Liver (tissue), 9 donors: ENCODE results near the gene MAP4K1. TPM values are rescaled to one million over a fixed set of nuclear protein-coding genes. Genes with fewer than 3 reads are reported as not detected.

ENCODE experiments used
- DNase-seq: peaks from one replicate; pipeline ENCODE4 v3.0.0-alpha.2; 2017; ENCODE audit warnings: low spot score
- H3K27ac ChIP-seq, 2 donors: one replicate each; pipeline ENCODE4 v1.7.0; 2013; ENCODE audit warnings: inconsistent platforms in 2 of 2, low read length in 2 of 2, control low read depth in 1 of 2, low read depth in 1 of 2, mild to moderate bottlenecking in 1 of 2
- H3K27me3 ChIP-seq, 4 donors: one replicate each; pipeline versions ENCODE4 v1.6.1 to v1.7.0; 2013; ENCODE audit warnings: low read length in 3 of 4, inconsistent platforms in 1 of 4, mild to moderate bottlenecking in 1 of 4, moderate library complexity in 1 of 4; ENCODE audit not compliant: control insufficient read depth in 4 of 4, insufficient read depth in 4 of 4
- H3K36me3 ChIP-seq, 4 donors: one replicate each; pipeline versions ENCODE4 v1.6.1 to v1.7.0; 2013; ENCODE audit warnings: low read length in 3 of 4, mild to moderate bottlenecking in 3 of 4, low read depth in 1 of 4, moderate library complexity in 1 of 4; ENCODE audit not compliant: control insufficient read depth in 4 of 4, insufficient read depth in 3 of 4
- H3K4me1 ChIP-seq, 4 donors: one replicate each; pipeline versions ENCODE4 v1.6.1 to v1.7.0; 2013; ENCODE audit warnings: low read length in 3 of 4, mild to moderate bottlenecking in 3 of 4, moderate library complexity in 1 of 4; ENCODE audit not compliant: control insufficient read depth in 4 of 4, insufficient read depth in 4 of 4
- H3K4me3 ChIP-seq, 3 donors: one replicate each; pipeline versions ENCODE4 v1.6.1 to v1.7.0; 2013; ENCODE audit warnings: low read length in 3 of 3, control low read depth in 1 of 3, low read depth in 1 of 3, mild to moderate bottlenecking in 1 of 3
- H3K9ac ChIP-seq, 2 donors: one replicate each; pipeline ENCODE4 v1.7.0; 2013; ENCODE audit warnings: low read length in 2 of 2, mild to moderate bottlenecking in 2 of 2, moderate library complexity in 2 of 2, control low read depth in 1 of 2, low read depth in 1 of 2
- H3K9me3 ChIP-seq, 4 donors: one replicate each; pipeline versions ENCODE4 v1.6.1 to v1.7.0; 2013; ENCODE audit warnings: low read length in 3 of 4; ENCODE audit not compliant: control insufficient read depth in 4 of 4
- EGR1 ChIP-seq, 2 donors: IDR thresholded peaks; 2 replicates each; pipeline ENCODE4 v1.6.1; 2016 to 2018; ENCODE audit warnings: antibody characterized with exemption in 2 of 2, low read depth in 2 of 2
- FOXA1 ChIP-seq: IDR thresholded peaks from 2 replicates; pipeline ENCODE4 v1.6.1; 2016; ENCODE audit warnings: antibody characterized with exemption
- FOXA2 ChIP-seq: IDR thresholded peaks from 2 replicates; pipeline ENCODE4 v1.6.1; 2016; ENCODE audit warnings: antibody characterized with exemption
- GABPA ChIP-seq, 2 donors: IDR thresholded peaks in 1 of 2; conservative IDR thresholded peaks in 1 of 2; 2 replicates each; pipeline ENCODE4 v1.6.1; 2016; ENCODE audit warnings: antibody characterized with exemption in 2 of 2, mild to moderate bottlenecking in 1 of 2, moderate library complexity in 1 of 2
- HNF4A ChIP-seq, 2 donors: conservative IDR thresholded peaks; 2 replicates each; pipeline ENCODE4 v1.6.1; 2016; ENCODE audit warnings: antibody characterized with exemption in 2 of 2, mild to moderate bottlenecking in 2 of 2
- HNF4G ChIP-seq: IDR thresholded peaks from 2 replicates; pipeline ENCODE4 v1.6.1; 2016; ENCODE audit warnings: antibody characterized with exemption
- JUND ChIP-seq, 2 donors: IDR thresholded peaks; 2 replicates each; pipeline ENCODE4 v1.6.1; 2016; ENCODE audit warnings: antibody characterized with exemption in 2 of 2
- NR2F2 ChIP-seq: IDR thresholded peaks from 2 replicates; pipeline ENCODE4 v1.6.1; 2016; ENCODE audit warnings: antibody characterized with exemption
- RAD21 ChIP-seq, 2 donors: IDR thresholded peaks; 2 replicates each; pipeline ENCODE4 v1.6.1; 2016; ENCODE audit warnings: antibody characterized with exemption in 2 of 2, mild to moderate bottlenecking in 2 of 2
- RXRA ChIP-seq, 2 donors: IDR thresholded peaks; 2 replicates each; pipeline ENCODE4 v1.6.1; 2017 to 2018; ENCODE audit warnings: antibody characterized with exemption in 2 of 2, mild to moderate bottlenecking in 1 of 2
- SP1 ChIP-seq: IDR thresholded peaks from 2 replicates; pipeline ENCODE4 v1.6.1; 2018; ENCODE audit warnings: antibody characterized with exemption, mild to moderate bottlenecking
- TAF1 ChIP-seq: conservative IDR thresholded peaks from 2 replicates; pipeline ENCODE4 v1.6.1; 2016; ENCODE audit warnings: antibody characterized with exemption, mild to moderate bottlenecking
- YY1 ChIP-seq: IDR thresholded peaks from 2 replicates; pipeline ENCODE4 v1.6.1; 2016; ENCODE audit warnings: antibody characterized with exemption, mild to moderate bottlenecking
- WGBS: extraction: QIAGEN DNeasy Blood & Tissue Kit; methylation state at CpG from one replicate; pipeline ENCODE4 v1.1.7; 2013; 5-methylcytosine and 5-hydroxymethylcytosine counted together
- polyA plus RNA-seq, 2 donors: library from polyadenylated mRNA; stranded (reverse) in 1 of 2; unstranded in 1 of 2; fragments of 200-250 nt in 1 of 2; fragments of >200 nt in 1 of 2; fragmentation: Nextera tagmentation in 1 of 2; extraction: Ambion mirVana in 1 of 2; gene quantifications; one replicate each; pipeline versions ENCODE4 v1.2.1 to v1.2.3, GENCODE V29; 2013 to 2015
- total RNA-seq, 2 donors: library from RNA; depleted of rRNA; stranded (reverse); fragments of >200 nt; gene quantifications; one replicate each; pipeline ENCODE4 v1.2.3, GENCODE V29; 2014
- TF ChIP-seq, protein P1 (sequence below): IDR thresholded peaks from 2 replicates; pipeline ENCODE4 v1.6.1; 2016; ENCODE audit warnings: antibody characterized with exemption
- TF ChIP-seq, protein P2 (sequence below): IDR thresholded peaks from 2 replicates; pipeline ENCODE4 v1.6.1; 2016; ENCODE audit warnings: antibody characterized with exemption
- TF ChIP-seq, protein P3 (sequence below): fragments of 150-350 bp; IDR thresholded peaks from 2 replicates; pipeline ENCODE4 v1.5.1; 2017; ENCODE audit warnings: improper control_type of control experiment, low read depth, low read length; ENCODE audit not compliant: missing input control
- TF ChIP-seq, protein P4 (sequence below): IDR thresholded peaks from 2 replicates; pipeline ENCODE4 v1.6.1; 2016; ENCODE audit warnings: antibody characterized with exemption, mild to moderate bottlenecking
- TF ChIP-seq, protein P5 (sequence below): IDR thresholded peaks from 2 replicates; pipeline ENCODE4 v1.6.1; 2016; ENCODE audit warnings: antibody characterized with exemption
- donor health status: healthy.
- donor health status: healthy.
- donor health status: healthy.
- donor health status: healthy.
- donor health status: healthy.

Gene MAP4K1
- total and polyA plus RNA-seq, 4 donors: 0.89 to 3.1 (median 1.9) TPM

DNA sequence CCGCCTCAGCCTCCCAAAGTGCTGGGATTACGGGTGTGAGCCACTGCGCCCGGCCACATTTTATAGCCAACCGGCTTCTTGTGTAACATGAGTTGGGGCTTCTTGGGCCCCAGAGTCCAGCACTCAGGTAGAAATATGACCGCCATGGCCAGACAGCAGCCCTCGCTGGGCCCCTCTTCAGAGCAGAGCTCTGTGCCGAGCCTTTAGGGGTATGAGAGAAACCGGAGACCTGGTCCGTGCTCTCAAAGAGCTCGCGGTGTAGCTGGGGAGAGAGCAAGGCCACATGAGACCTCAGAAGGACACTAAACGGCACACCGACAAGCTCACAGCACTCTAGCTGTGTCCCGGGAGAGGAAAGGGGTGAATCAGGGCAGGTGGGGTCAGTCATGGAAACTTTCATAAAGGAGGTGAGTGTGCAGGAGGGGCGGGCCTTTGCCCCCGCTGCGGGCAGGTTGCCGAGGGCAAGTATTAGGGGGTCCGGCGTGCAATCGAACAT lies 45.5 kb upstream of the MAP4K1 start (continued):
- TF ChIP-seq NR2F2: no peak

DNA sequence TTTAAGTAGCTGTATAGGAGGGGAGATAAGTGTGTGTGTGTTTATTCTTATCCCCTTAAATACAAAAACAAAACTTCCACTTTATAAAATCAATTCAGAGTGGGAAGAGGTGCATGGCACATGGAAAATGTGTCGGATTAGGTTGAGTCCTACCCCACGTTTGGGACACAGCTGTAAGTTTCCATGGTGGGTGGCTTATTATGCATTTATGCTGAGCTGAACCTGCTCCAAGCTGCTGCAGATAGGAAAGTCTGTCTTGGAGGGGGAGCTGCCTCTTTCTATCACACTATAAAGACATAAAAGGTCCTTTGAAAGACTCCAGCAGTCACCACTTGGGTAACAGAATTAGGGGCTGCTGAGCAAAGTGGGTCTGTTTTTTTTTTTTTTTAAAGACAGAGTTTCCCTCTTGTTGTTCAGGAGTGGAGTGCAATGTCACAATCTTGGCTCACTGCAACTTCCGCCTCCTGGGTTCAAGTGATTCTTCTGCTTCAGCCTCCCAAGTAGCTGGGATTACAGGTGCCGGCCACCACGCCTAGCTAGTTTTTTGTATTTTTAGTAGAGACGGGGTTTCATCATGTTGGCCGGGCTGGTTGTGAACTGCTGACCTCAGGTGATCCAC lies 44.9 kb upstream of the MAP4K1 start:
- Histone ChIP-seq H3K27me3 (no peaks in the 10 kb centered on the region), H3K9me3 (no peaks in the 10 kb centered on the region), H3K9ac (no peak overlapping the region), H3K4me3 (no peak overlapping the region), H3K4me1 (peaks cover 25 to 71% (median 60%) of the 10 kb centered on the region in 4 donors), H3K27ac (peak overlapping the region in 1 of 2 donors; percentile 54), H3K36me3 (no peaks in the 10 kb centered on the region)
- TF ChIP-seq JUND (IDR thresholded peaks at IDR 0.05): no peak
- TF ChIP-seq FOXA2: no peak
- TF ChIP-seq, protein P1, sequence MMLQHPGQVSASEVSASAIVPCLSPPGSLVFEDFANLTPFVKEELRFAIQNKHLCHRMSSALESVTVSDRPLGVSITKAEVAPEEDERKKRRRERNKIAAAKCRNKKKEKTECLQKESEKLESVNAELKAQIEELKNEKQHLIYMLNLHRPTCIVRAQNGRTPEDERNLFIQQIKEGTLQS: no peak
- TF ChIP-seq, protein P2, sequence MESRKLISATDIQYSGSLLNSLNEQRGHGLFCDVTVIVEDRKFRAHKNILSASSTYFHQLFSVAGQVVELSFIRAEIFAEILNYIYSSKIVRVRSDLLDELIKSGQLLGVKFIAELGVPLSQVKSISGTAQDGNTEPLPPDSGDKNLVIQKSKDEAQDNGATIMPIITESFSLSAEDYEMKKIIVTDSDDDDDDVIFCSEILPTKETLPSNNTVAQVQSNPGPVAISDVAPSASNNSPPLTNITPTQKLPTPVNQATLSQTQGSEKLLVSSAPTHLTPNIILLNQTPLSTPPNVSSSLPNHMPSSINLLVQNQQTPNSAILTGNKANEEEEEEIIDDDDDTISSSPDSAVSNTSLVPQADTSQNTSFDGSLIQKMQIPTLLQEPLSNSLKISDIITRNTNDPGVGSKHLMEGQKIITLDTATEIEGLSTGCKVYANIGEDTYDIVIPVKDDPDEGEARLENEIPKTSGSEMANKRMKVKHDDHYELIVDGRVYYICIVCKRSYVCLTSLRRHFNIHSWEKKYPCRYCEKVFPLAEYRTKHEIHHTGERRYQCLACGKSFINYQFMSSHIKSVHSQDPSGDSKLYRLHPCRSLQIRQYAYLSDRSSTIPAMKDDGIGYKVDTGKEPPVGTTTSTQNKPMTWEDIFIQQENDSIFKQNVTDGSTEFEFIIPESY: no peak
- no peak for TF ChIP-seq TAF1
- TF ChIP-seq, protein P3, sequence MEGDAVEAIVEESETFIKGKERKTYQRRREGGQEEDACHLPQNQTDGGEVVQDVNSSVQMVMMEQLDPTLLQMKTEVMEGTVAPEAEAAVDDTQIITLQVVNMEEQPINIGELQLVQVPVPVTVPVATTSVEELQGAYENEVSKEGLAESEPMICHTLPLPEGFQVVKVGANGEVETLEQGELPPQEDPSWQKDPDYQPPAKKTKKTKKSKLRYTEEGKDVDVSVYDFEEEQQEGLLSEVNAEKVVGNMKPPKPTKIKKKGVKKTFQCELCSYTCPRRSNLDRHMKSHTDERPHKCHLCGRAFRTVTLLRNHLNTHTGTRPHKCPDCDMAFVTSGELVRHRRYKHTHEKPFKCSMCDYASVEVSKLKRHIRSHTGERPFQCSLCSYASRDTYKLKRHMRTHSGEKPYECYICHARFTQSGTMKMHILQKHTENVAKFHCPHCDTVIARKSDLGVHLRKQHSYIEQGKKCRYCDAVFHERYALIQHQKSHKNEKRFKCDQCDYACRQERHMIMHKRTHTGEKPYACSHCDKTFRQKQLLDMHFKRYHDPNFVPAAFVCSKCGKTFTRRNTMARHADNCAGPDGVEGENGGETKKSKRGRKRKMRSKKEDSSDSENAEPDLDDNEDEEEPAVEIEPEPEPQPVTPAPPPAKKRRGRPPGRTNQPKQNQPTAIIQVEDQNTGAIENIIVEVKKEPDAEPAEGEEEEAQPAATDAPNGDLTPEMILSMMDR: no peak
- no peak for TF ChIP-seq HNF4A (conservative IDR thresholded peaks at IDR 0.05)
- no peak for TF ChIP-seq EGR1 (IDR thresholded peaks at IDR 0.05; ENCODE audit: low read depth in 2 of 2)
- no peak for TF ChIP-seq SP1
- TF ChIP-seq NR2F2: no peak
- no peak for TF ChIP-seq HNF4G
- TF ChIP-seq FOXA1: no peak
- TF ChIP-seq, protein P4, sequence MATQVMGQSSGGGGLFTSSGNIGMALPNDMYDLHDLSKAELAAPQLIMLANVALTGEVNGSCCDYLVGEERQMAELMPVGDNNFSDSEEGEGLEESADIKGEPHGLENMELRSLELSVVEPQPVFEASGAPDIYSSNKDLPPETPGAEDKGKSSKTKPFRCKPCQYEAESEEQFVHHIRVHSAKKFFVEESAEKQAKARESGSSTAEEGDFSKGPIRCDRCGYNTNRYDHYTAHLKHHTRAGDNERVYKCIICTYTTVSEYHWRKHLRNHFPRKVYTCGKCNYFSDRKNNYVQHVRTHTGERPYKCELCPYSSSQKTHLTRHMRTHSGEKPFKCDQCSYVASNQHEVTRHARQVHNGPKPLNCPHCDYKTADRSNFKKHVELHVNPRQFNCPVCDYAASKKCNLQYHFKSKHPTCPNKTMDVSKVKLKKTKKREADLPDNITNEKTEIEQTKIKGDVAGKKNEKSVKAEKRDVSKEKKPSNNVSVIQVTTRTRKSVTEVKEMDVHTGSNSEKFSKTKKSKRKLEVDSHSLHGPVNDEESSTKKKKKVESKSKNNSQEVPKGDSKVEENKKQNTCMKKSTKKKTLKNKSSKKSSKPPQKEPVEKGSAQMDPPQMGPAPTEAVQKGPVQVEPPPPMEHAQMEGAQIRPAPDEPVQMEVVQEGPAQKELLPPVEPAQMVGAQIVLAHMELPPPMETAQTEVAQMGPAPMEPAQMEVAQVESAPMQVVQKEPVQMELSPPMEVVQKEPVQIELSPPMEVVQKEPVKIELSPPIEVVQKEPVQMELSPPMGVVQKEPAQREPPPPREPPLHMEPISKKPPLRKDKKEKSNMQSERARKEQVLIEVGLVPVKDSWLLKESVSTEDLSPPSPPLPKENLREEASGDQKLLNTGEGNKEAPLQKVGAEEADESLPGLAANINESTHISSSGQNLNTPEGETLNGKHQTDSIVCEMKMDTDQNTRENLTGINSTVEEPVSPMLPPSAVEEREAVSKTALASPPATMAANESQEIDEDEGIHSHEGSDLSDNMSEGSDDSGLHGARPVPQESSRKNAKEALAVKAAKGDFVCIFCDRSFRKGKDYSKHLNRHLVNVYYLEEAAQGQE: no peak
- TF ChIP-seq RAD21 (IDR thresholded peaks at IDR 0.05): no peak
- no peak for TF ChIP-seq RXRA (IDR thresholded peaks at IDR 0.05)
- no peak for TF ChIP-seq GABPA (IDR thresholded peaks at IDR 0.05 in 1 of 2, conservative IDR thresholded peaks at IDR 0.05 in 1 of 2)
- no peak for TF ChIP-seq YY1
- TF ChIP-seq, protein P5, sequence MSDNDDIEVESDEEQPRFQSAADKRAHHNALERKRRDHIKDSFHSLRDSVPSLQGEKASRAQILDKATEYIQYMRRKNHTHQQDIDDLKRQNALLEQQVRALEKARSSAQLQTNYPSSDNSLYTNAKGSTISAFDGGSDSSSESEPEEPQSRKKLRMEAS: no peak
- WGBS: 72% methylated on average over 7 of the region's 7 CpGs
- no peak for DNase-seq
